HEK293T (cell line): ENCODE measurements around the gene TNFSF8.

Experiments
- CTBP1 ChIP-seq: fragments of 450-650 bp; IDR thresholded peaks from 2 replicates; pipeline ENCODE4 v1.6.1; 2016; ENCODE audit warnings: borderline replicate concordance
- FOXA1 ChIP-seq: fragments of 450-650 bp; IDR thresholded peaks from 2 replicates; pipeline ENCODE4 v1.6.1; 2016; ENCODE audit warnings: mild to moderate bottlenecking
- FOXK2 ChIP-seq: fragments of 450-650 bp; IDR thresholded peaks from 2 replicates; pipeline ENCODE4 v1.6.1; 2016; ENCODE audit warnings: mild to moderate bottlenecking
- FOXM1 ChIP-seq: fragments of 450-650 bp; IDR thresholded peaks from 2 replicates; pipeline ENCODE4 v1.6.1; 2017; ENCODE audit warnings: mild to moderate bottlenecking, borderline replicate concordance
- LEF1 ChIP-seq: fragments of 450-650 bp; IDR thresholded peaks from 2 replicates; pipeline ENCODE4 v1.6.1; 2017; ENCODE audit warnings: mild to moderate bottlenecking, borderline replicate concordance
- NFRKB ChIP-seq: fragments of 450-650 bp; IDR thresholded peaks from 2 replicates; pipeline ENCODE4 v1.6.1; 2016; ENCODE audit warnings: mild to moderate bottlenecking, moderate library complexity
- SP1 ChIP-seq: fragments of 450-650 bp; IDR thresholded peaks from 2 replicates; pipeline ENCODE4 v1.6.1; 2017
- SUZ12 ChIP-seq: fragments of 450-650 bp; IDR thresholded peaks from 2 replicates; pipeline ENCODE4 v1.6.1; 2016; ENCODE audit warnings: mild to moderate bottlenecking
- TARDBP ChIP-seq: fragments of 450-650 bp; IDR thresholded peaks from 2 replicates; pipeline ENCODE4 v1.6.1; 2016
- ZNF384 ChIP-seq: fragments of 450-650 bp; IDR thresholded peaks from 2 replicates; pipeline ENCODE4 v1.6.1; 2016
- TF ChIP-seq, protein P1 (sequence below): fragments of 450-650 bp; IDR thresholded peaks from 2 replicates; pipeline ENCODE4 v1.6.1; 2016

DNA sequence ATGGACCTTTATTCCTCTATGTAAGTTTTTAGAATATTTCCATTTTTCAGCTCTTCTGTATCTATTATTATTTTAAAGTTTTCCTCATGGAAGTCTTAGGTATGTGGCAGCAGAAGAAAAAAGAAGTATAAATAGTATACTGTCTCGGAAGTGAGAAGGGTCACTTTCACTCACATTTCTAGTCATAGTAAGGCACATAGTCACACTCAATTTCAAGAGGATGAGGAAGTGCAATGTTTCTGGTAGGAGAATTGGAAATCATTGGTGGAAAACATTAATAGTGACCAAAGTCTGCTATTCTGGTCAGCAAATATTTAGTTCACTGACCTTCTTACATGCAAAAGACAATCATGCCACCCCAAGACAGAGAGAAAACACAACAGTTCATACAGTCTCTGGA, 35.2 kb upstream of the TNFSF8 start:
- TF ChIP-seq TARDBP (no peak), SP1 (no peak), CTBP1 (no peak), ZNF384 (no peak), SUZ12 (no peak), LEF1 (no peak), FOXK2 (no peak), FOXA1 (no peak), NFRKB (no peak), FOXM1 (no peak)
- TF ChIP-seq, protein P1, sequence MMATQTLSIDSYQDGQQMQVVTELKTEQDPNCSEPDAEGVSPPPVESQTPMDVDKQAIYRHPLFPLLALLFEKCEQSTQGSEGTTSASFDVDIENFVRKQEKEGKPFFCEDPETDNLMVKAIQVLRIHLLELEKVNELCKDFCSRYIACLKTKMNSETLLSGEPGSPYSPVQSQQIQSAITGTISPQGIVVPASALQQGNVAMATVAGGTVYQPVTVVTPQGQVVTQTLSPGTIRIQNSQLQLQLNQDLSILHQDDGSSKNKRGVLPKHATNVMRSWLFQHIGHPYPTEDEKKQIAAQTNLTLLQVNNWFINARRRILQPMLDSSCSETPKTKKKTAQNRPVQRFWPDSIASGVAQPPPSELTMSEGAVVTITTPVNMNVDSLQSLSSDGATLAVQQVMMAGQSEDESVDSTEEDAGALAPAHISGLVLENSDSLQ: no peak
